Omental fat pad (tissue), 4 donors: ENCODE measurements around the gene IFNA8. TPM values are rescaled to one million over a fixed set of nuclear protein-coding genes. Genes with fewer than 3 reads are reported as not detected.

Experiments used
- ATAC-seq: fragments of 150-250 bp; one replicate; pipeline ENCODE4 v1.9.1; 2016; ENCODE audit warnings: mild to moderate bottlenecking, moderate library complexity; ENCODE audit not compliant: low FRiP score
- DNase-seq: peaks from one replicate; pipeline ENCODE4 v3.0.0-alpha.2; 2019; ENCODE audit warnings: low spot score
- total RNA-seq, 4 donors: library from RNA; depleted of rRNA; stranded (reverse); fragments of >200 nt; gene quantifications; one replicate each; pipeline ENCODE4 v1.1.0, GENCODE V29; 2016
- TF ChIP-seq, protein P1 (sequence below), 3 donors: fragments of 450-650 bp; IDR thresholded peaks; one replicate each; pipeline ENCODE4 v1.5.1; 2016 to 2017; ENCODE audit warnings: antibody characterized with exemption in 3 of 3, mild to moderate bottlenecking in 3 of 3, moderate library complexity in 2 of 3

The IFNA8 gene
- total RNA-seq, 4 donors from 2014 or later: not detected

DNA sequence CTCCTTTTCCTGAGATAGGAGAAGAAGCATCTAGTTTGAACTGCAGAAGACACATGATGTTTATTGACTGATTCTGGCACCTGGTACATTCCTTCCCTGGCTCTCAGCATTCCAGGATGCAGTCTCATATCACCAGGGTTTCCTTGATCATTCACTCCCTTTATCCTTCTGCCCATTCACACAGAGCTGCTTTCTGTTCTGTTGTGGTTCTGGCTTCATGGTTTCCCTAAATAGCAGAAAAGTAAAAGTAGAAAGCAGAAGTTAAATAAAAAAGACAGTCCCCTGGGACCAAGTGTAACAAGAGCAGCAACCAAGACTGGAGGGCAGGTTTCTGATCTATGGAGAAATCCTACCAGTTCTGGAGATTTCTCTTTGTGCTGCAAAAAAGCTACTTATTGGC, 3.2 kb downstream of the IFNA8 start:
- no peak for ATAC-seq
- TF ChIP-seq, protein P1, sequence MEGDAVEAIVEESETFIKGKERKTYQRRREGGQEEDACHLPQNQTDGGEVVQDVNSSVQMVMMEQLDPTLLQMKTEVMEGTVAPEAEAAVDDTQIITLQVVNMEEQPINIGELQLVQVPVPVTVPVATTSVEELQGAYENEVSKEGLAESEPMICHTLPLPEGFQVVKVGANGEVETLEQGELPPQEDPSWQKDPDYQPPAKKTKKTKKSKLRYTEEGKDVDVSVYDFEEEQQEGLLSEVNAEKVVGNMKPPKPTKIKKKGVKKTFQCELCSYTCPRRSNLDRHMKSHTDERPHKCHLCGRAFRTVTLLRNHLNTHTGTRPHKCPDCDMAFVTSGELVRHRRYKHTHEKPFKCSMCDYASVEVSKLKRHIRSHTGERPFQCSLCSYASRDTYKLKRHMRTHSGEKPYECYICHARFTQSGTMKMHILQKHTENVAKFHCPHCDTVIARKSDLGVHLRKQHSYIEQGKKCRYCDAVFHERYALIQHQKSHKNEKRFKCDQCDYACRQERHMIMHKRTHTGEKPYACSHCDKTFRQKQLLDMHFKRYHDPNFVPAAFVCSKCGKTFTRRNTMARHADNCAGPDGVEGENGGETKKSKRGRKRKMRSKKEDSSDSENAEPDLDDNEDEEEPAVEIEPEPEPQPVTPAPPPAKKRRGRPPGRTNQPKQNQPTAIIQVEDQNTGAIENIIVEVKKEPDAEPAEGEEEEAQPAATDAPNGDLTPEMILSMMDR (IDR thresholded peaks at IDR 0.05): no peak
- DNase-seq: no peak

DNA sequence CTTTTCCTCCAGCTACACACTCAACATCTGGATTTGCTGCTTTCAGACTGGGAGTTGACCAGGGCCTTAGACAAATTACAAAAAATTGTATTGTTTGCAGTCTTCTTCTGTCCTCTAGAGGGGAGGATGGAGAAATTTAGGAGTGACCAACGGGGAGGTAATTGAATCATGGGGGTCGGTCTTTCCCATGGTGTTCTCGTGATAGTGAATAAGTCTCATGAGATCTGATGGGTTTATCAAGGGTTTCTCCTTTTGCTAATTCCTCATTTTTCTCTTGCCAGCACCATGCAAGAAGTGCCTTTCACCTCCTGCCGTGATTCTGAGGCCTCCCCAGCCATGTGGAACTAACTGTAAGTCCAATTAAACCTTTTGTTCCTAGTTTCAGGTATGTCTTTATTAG, 4.2 kb downstream of the IFNA8 start:
- DNase-seq (no peak), ATAC-seq (no peak)
- TF ChIP-seq, protein P1 (IDR thresholded peaks at IDR 0.05): no peak

DNA sequence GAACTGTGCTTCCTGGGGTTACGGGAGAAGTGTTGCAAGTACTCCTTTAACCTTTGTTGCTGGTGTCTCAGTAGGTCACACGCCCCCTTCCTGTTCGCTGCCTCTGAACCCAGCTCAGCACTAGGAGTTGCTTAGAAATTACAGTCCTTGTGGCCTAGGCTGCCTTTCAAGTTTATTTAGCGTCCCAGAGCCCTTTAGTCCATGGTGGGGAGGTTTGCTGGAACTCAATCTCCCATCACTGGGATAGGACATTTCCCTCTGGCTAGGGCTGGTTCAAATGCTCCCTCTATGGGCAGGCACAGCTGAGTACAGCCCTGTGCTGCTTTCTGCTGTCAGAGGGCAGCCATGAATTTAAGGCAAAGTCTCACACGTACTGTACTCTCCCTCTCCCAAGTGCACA, 4.7 kb downstream of the IFNA8 start:
- TF ChIP-seq, protein P1 (IDR thresholded peaks at IDR 0.05): no peak
- no peak for ATAC-seq
- no peak for DNase-seq

DNA sequence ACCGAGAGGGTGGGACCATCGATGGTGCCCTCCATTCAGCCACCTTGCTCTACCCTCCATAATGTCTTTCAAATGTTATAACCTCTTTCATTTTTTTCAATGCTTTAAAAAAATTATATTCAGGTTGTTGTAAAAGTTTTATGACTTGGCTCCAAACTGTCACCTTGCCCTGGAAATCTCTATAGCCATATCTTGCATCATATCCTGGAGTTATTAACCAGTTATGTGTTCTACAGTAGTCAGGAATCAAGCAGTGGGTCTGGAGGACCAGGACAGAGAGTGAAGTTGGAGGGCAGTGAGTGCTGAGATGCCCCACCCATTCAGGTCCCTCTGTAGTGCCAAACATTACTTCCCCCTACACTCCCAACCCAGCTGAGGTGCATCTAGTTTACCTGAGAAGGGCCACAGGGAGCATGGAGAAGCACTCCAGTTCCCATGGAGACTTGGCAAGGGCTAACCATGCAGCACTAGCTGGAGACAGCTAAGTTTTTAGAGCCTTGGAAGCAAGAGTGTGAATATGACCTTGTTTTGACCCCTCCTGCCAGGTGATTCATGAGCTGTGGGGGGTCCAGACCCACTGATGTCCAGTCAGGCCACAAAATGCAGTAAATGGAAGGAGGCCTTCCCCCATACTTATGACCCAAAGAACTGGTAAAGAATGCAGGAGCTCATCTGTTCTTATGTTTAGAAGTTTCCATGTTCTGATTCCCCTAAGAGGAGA, 5.5 kb downstream of the IFNA8 start:
- DNase-seq: no peak
- ATAC-seq: no peak

DNA sequence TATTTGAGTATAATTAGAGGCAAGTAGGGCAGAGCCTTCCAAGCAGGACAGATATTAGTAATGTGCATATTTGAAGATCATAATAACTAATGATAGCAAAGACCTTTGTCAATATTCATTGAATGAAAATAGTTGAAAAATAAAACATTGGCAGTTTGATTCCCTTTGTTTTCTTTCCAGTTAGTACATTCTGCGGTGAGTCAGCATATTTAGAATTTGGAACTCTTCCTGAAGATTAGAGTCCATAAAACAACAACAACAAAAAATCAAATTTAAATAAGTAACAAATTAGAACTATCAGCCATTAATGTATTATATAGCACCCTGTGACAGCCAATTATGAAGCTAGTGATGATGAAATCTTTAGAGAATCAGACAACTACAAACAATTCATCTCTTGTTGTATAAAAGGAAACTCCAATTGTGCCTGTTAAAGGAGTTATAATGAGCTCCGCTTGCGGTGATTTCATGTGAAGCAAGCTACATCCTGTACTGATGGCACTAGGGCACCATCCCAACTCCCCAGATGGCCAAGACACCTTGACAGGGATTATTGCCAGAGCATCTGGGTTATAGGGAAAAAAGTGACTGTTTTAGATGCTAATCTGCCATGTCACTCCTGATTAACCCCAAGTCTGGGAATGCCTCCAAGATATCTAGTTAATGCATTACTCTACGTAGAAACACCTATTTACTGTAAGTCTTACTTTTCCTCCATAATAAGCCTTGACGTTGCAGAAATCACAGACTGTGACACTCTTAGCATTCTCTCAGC, 6.8 kb downstream of the IFNA8 start:
- DNase-seq: no peak
- TF ChIP-seq, protein P1 (IDR thresholded peaks at IDR 0.05): no peak
- no peak for ATAC-seq

More for the DNA sequence above, 5.5 kb downstream of the IFNA8 start:
- TF ChIP-seq, protein P1 (IDR thresholded peaks at IDR 0.05): no peak

DNA sequence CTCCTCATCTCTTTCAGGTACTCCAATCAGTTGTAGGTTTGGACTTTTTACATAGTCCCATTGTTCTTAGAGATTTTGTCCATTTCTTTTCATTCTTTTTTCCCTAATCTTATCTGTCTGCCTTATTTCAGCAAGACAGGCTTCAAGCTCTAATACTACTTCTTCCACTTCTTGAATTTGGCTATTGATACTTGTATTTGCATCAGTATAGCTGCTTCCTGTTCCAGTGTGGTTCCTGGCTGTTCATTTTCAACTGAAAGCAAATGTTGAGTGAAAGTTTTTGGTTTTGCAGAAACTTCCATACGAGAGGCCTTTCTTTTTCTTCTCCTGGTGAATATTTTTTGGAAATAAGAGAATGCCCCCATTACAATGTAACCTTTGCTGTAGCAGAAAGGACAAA, 19.3 kb downstream of the IFNA8 start:
- DNase-seq (no peak), ATAC-seq (no peak)
- TF ChIP-seq, protein P1 (IDR thresholded peaks at IDR 0.05): no peak
